HFFc6 (cell line): ENCODE measurements around the gene PLD1. TPM values are rescaled to one million over a fixed set of nuclear protein-coding genes. Genes with fewer than 3 reads are reported as not detected.

Source experiments
- DNase-seq: peaks from one replicate; pipeline ENCODE4 v3.0.0-alpha.2; 2018
- H3K27ac Mint-ChIP-seq: 2 replicates; pipeline ENCODE4 v1.8.0; 2020; ENCODE audit warnings: mild to moderate bottlenecking, mixed read lengths
- H3K27me3 Mint-ChIP-seq: 2 replicates; pipeline ENCODE4 v1.8.0; 2021; ENCODE audit warnings: mild to moderate bottlenecking, moderate library complexity, mixed read lengths; ENCODE audit not compliant: insufficient read depth
- H3K36me3 Mint-ChIP-seq: 2 replicates; pipeline ENCODE4 v1.8.0; 2021; ENCODE audit warnings: low read depth, mixed read lengths
- H3K4me1 Mint-ChIP-seq: 2 replicates; pipeline ENCODE4 v1.8.0; 2020; ENCODE audit warnings: low read depth, mixed read lengths
- H3K4me3 Mint-ChIP-seq: 2 replicates; pipeline ENCODE4 v1.8.0; 2020; ENCODE audit warnings: mild to moderate bottlenecking, moderate library complexity, mixed read lengths
- H3K9me3 Mint-ChIP-seq: 2 replicates; pipeline ENCODE4 v1.8.0; 2020; ENCODE audit warnings: mild to moderate bottlenecking, mixed read lengths
- total RNA-seq, 6 experiments: library from RNA; stranded (reverse); fragmentation: NEBNext Ultra II Directional; extraction: Animal tissue kit (Norgen Biotek cat#: 25700); gene quantifications; 2 replicates in 1 of 6; 3 replicates in 5 of 6; pipeline ENCODE4 v1.2.3, GENCODE V29; 2021
- TF ChIP-seq, protein P1 (sequence below): fragments of 200-600 bp; sonication (generic); IDR thresholded peaks from 2 replicates; pipeline ENCODE4 v1.5.0; 2021; ENCODE audit warnings: antibody characterized with exemption, mild to moderate bottlenecking

Gene PLD1
- total RNA-seq, 6 experiments from 2014 or later, result 4.1 to 6.0 (median 5.3) TPM

DNA sequence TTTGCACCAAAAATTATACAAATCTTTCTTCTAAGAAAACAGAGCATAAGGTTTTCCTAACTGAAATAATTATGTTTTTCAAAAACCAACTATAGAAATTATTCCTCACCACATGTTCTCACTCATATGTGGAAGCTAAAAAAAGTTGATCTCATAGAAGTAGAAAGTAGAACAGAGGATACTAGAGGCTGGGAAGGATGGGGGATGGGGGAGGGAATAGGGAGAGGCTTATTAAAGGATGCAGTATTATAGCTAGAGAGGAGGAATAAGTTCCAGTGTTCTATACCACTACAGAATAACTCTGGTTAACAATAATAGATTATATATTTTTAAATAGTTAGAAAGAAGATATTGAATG is 20.2 kb upstream of the PLD1 start:
- Mint-ChIP-seq H3K27ac (no peak overlapping the region), H3K4me1 (peaks cover 60% of the 10 kb centered on the region), H3K9me3 (no peaks in the 10 kb centered on the region), H3K27me3 (no peaks in the 10 kb centered on the region; the same call in 1 of the 2 replicates), H3K36me3 (no peaks in the 10 kb centered on the region), H3K4me3 (0 out of 2 replicates have a peak overlapping the region, but pooled peaks have one; percentile 20)
- no peak for DNase-seq
- TF ChIP-seq, protein P1, sequence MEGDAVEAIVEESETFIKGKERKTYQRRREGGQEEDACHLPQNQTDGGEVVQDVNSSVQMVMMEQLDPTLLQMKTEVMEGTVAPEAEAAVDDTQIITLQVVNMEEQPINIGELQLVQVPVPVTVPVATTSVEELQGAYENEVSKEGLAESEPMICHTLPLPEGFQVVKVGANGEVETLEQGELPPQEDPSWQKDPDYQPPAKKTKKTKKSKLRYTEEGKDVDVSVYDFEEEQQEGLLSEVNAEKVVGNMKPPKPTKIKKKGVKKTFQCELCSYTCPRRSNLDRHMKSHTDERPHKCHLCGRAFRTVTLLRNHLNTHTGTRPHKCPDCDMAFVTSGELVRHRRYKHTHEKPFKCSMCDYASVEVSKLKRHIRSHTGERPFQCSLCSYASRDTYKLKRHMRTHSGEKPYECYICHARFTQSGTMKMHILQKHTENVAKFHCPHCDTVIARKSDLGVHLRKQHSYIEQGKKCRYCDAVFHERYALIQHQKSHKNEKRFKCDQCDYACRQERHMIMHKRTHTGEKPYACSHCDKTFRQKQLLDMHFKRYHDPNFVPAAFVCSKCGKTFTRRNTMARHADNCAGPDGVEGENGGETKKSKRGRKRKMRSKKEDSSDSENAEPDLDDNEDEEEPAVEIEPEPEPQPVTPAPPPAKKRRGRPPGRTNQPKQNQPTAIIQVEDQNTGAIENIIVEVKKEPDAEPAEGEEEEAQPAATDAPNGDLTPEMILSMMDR, result no peak

DNA sequence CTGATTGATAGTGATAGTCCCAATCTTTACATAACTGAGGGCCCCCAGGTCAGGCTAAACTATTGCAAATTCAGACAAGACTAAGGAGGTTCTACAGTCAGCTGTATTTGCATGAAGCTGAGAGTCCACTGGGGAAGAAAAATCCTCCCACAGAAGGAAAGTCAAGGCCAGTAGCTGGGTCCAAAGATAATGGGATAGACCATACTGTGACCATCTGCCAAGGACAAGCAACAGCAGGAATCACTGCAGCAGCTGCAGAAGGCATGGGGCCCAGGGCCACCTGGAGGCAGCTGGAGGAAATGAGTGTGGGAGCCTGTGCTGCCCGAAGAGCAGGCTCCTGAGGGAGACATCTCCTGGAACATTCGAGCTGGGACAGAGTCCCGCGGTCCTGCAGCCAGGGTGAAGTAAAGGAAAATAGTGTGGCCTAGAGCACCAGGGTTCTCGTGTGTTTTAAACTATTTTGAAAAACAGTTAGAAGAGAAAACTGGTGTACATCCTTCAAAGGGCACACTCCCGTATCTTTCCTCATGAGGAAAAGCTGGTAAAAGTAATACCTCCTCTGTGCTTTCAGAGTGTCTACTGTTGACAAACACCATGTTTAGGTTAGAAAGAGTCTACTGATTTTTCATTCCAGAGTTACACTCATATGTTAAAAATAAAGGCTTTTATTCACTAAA is 19.7 kb upstream of the PLD1 start:
- Mint-ChIP-seq H3K36me3 (no peaks in the 10 kb centered on the region), H3K4me1 (peaks cover 65% of the 10 kb centered on the region), H3K27me3 (no peaks in the 10 kb centered on the region; the same call in 1 of the 2 replicates), H3K27ac (no peak overlapping the region; the same call in 1 of the 2 replicates), H3K4me3 (peak overlapping the region; percentile 20; the same call in 1 of the 2 replicates), H3K9me3 (no peaks in the 10 kb centered on the region)
- TF ChIP-seq, protein P1, result peak; percentile 83
- peak; percentile 69 for DNase-seq

DNA sequence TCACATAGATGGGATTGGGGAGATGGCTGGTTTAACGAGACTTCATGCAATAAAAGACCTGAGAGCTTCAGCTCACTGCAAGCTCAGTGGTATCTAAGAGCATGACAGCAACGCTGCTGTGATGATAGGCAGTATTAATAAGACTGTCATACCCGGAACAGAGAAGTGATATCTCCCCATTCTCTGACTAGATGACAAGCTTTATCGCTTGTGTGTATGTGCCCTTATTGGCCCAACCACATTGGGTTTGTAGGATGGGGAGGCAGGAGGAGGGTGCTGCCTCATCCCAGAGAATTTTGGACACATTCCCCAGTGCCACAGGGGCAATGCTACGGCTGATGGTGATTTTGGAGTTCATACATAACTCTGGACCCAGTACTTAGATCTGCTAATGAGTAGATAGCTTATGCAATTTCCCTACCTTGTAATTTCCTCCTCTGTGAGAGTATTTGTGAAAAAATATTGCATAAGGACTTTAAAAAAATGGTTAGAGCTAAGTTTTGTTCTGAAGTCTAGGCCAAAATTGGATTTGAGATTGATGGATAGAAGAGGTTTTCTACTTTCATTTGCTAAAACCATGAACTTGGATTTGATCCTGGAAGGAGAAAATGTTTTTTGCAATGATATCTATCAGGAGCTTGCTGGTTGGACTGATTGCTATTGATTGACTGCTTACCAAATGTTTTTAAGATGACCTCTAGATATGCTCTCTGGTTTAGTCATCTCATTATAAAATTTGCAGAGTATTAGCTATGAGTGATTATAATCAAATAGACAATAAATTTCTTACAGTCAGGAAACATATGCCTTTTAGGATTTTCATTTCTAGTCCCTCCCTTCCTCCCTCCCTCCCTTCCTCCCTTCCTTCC is 18.9 kb upstream of the PLD1 start:
- no peak for DNase-seq
- no peaks in the 10 kb centered on the region for H3K9me3 Mint-ChIP-seq

DNA sequence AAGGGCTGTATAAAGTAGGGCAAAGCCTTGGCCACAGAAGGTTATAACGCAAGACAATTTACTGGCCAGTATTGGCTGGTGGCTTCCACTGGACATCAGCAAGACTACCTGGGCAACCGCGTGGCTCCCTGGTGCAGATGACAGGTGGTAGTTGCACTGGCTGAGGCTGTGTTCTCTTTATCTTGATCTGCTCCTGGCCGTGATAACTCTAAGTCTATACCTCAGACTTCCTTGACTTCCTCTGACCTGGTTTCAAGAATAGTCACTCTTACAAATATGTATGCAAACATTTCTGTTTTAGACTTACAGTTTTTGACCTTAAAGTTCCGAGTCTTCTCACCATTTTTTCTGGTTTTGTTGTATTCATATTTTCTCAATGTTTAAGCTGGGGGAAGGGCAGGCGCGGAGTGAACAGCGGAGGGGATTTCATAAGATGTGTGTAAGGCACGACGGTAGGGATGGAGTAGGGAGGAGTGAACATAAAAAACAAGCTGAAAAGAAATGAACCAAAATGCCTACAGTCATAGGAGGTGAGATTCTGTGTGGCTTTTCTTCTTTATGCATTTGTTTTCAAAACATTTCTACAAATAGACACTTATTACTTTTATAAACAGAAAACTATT is 17.7 kb upstream of the PLD1 start:
- Mint-ChIP-seq H3K9me3 (no peaks in the 10 kb centered on the region), H3K36me3 (no peaks in the 10 kb centered on the region), H3K4me1 (peaks cover 54% of the 10 kb centered on the region), H3K27me3 (no peaks in the 10 kb centered on the region; the same call in 1 of the 2 replicates), H3K27ac (no peak overlapping the region), H3K4me3 (no peak overlapping the region)
- TF ChIP-seq, protein P1, result no peak
- DNase-seq, result no peak

More for the DNA sequence above, 18.9 kb upstream of the PLD1 start:
- no peaks in the 10 kb centered on the region for H3K36me3 Mint-ChIP-seq
- TF ChIP-seq, protein P1, result no peak
- no peak overlapping the region for H3K4me3 Mint-ChIP-seq
- H3K27ac Mint-ChIP-seq, result no peak overlapping the region
- H3K27me3 Mint-ChIP-seq, result no peaks in the 10 kb centered on the region; the same call in 1 of the 2 replicates
- peaks cover 66% of the 10 kb centered on the region for H3K4me1 Mint-ChIP-seq

DNA sequence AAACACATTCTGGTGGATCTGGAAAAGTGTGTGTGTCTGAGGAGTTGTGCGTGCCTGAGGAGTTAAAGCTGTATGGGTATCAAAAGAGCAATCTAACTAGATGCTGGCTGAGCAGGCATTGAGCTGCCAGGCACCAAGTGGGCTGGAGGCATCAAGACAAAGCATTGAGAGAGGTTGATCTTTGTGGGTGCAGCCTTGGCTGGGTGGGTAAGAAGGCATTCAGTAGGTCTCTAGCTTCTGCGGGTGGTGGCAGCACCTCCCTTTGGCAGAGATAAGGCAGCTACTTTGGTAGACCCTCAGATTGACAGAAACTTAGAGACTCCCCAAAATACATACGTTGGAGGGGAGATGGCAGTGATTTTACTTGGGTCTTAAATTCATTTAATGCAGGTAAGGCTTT is 17.1 kb upstream of the PLD1 start:
- peaks cover 48% of the 10 kb centered on the region for H3K4me1 Mint-ChIP-seq
- H3K27ac Mint-ChIP-seq, result no peak overlapping the region
- H3K36me3 Mint-ChIP-seq, result no peaks in the 10 kb centered on the region
- H3K9me3 Mint-ChIP-seq, result no peaks in the 10 kb centered on the region
- TF ChIP-seq, protein P1, result no peak
- DNase-seq, result no peak
- H3K27me3 Mint-ChIP-seq, result no peaks in the 10 kb centered on the region; the same call in 1 of the 2 replicates
- H3K4me3 Mint-ChIP-seq, result no peak overlapping the region
